ENCODE measurements around the gene DDX46. TPM values are rescaled to one million over a fixed set of nuclear protein-coding genes. Genes with fewer than 3 reads are reported as not detected.
"Not testable (repeated sequence)": the region's sequence is repeated elsewhere in the genome, so short reads cannot be mapped to it uniquely, and the experiment has no call there.

The DDX46 gene
- total and polyA plus RNA-seq, 2 donors (not counting 1 experiment from before 2014, with no cell fraction given), result 15.4 to 80.9 TPM

DNA sequence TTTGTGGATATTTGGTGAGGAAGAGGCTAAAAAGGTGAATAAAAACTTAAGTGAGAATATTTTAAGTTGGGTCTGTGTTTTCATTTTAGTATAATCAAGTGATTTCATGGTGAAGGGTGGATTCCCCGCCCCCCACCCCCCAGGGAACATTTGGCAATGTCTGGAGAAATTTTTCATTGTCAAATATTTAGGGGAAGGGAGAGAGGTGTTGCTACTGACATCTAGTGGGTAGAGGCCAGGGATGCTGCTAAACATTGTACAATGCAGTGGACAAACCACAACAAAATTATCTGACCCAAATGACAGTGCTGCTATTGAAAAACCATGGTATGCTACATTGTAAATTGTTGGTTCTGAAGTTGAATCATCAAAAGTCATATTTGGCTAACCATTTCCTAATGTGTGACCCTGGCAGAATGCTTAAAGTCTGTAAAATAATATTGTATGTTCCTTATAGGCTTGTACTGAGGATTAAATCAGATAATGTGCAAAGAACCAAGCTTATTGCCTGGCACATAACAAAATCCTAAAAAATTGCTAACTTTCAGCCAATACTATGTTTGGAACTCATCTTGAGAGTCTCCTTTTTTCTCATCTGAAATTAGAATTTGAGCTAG is 92.8 kb downstream of the DDX46 start:
- peaks cover 77% of the 10 kb centered on the region for H3K79me2 ChIP-seq (ENCODE audit: control insufficient read depth, insufficient read depth, low read length)
- Mint-ChIP-seq H3K27me3 (no peaks in the 10 kb centered on the region), H3K4me3 (no peak overlapping the region), H3K9me3 (ENCODE audit: insufficient read depth) (no peaks in the 10 kb centered on the region), H3K27ac (no peak overlapping the region), H3K4me1 (peaks cover 25% of the 10 kb centered on the region)
- ATAC-seq (ENCODE audit: low read depth) (no peak), DNase-seq (peak; percentile 26)
- H2AFZ ChIP-seq (ENCODE audit: insufficient read depth, low read depth, low read length, poor library complexity, severe bottlenecking), result no peak overlapping the region
- H3K27ac ChIP-seq (ENCODE audit: low read length in 2 of 2), result peak overlapping the region in 1 of 2 donors; percentile 3
- TF ChIP-seq EZH2 (IDR thresholded peaks at IDR 0.05; ENCODE audit: borderline replicate concordance, insufficient read depth, low read depth, low read length, poor library complexity, severe bottlenecking), result no peak
- TF ChIP-seq, protein P1, sequence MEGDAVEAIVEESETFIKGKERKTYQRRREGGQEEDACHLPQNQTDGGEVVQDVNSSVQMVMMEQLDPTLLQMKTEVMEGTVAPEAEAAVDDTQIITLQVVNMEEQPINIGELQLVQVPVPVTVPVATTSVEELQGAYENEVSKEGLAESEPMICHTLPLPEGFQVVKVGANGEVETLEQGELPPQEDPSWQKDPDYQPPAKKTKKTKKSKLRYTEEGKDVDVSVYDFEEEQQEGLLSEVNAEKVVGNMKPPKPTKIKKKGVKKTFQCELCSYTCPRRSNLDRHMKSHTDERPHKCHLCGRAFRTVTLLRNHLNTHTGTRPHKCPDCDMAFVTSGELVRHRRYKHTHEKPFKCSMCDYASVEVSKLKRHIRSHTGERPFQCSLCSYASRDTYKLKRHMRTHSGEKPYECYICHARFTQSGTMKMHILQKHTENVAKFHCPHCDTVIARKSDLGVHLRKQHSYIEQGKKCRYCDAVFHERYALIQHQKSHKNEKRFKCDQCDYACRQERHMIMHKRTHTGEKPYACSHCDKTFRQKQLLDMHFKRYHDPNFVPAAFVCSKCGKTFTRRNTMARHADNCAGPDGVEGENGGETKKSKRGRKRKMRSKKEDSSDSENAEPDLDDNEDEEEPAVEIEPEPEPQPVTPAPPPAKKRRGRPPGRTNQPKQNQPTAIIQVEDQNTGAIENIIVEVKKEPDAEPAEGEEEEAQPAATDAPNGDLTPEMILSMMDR (IDR thresholded peaks at IDR 0.05), result peak; percentile 42
- no peaks in the 10 kb centered on the region for H3K9me3 ChIP-seq (ENCODE audit: control extremely low read depth in 1 of 3, control insufficient read depth in 2 of 3, insufficient read depth in 1 of 3, low read length in 2 of 3)
- intact Hi-C loops (cut with micrococcal nuclease), result no loop called here
- no CpG with 5 or more reads among the region's 1 CpG for WGBS (ENCODE audit: insufficient coverage)
- no peak overlapping the region for H3K4me2 ChIP-seq (replicated peaks; ENCODE audit: low read depth, low read length, poor library complexity, severe bottlenecking)
- no peak overlapping the region for H3K9ac ChIP-seq (ENCODE audit: low read length)
- H4K20me1 ChIP-seq (ENCODE audit: control insufficient read depth, insufficient read depth, low read length, poor library complexity, severe bottlenecking), result peaks cover 11% of the 10 kb centered on the region
- H3K4me3 ChIP-seq (ENCODE audit: control extremely low read depth in 1 of 5, extremely low read depth in 1 of 5, insufficient read depth in 1 of 5, low read depth in 2 of 5, low read length in 4 of 5), result no peak overlapping the region
- no peaks in the 10 kb centered on the region for H3K27me3 ChIP-seq (replicated peaks in 1 of 4; ENCODE audit: control extremely low read depth in 1 of 4, control insufficient read depth in 3 of 4, insufficient read depth in 4 of 4, low read length in 3 of 4)
- H3K36me3 ChIP-seq (replicated peaks in 1 of 2; ENCODE audit: control extremely low read depth in 1 of 2, control insufficient read depth in 1 of 2, extremely low read depth in 1 of 2, insufficient read depth in 2 of 2, low read length in 1 of 2), result peaks cover 1 to 24% of the 10 kb centered on the region in 2 experiments
- peaks cover 12 to 15% of the 10 kb centered on the region in 2 donors for H3K4me1 ChIP-seq (ENCODE audit: control insufficient read depth in 2 of 2, insufficient read depth in 2 of 2, low read length in 2 of 2)
- ChIA-PET CTCF (interaction anchor here (0.7 to 1.6 kb wide), 8 partner anchors 9 to 894 kb away, joined by 3 to 4 read pairs (median 3); partner anchors contain the start of genes CAMLG and PCBD2), POLR2A (interaction anchor here (0.9 kb wide), 1 partner anchor 701 kb away, joined by 5 read pairs; no protein-coding TSS in a partner anchor)

GRCh38 chr5:134856465-134856864 is 97.9 kb downstream of the DDX46 start:
- H3K4me1 Mint-ChIP-seq; H3K4me2 ChIP-seq (replicated peaks; ENCODE audit: low read depth, low read length, poor library complexity, severe bottlenecking); H3K27ac ChIP-seq (ENCODE audit: low read length in 2 of 2); intact Hi-C loops (cut with micrococcal nuclease); ATAC-seq (ENCODE audit: low read depth); POLR2A ChIA-PET; H3K4me3 Mint-ChIP-seq; H3K9me3 Mint-ChIP-seq (ENCODE audit: insufficient read depth); H3K9ac ChIP-seq (ENCODE audit: low read length); H3K4me3 ChIP-seq (ENCODE audit: control extremely low read depth in 1 of 5, extremely low read depth in 1 of 5, insufficient read depth in 1 of 5, low read depth in 2 of 5, low read length in 4 of 5); H3K9me3 ChIP-seq (ENCODE audit: control extremely low read depth in 1 of 3, control insufficient read depth in 2 of 3, insufficient read depth in 1 of 3, low read length in 2 of 3); DNase-seq; H2AFZ ChIP-seq (ENCODE audit: insufficient read depth, low read depth, low read length, poor library complexity, severe bottlenecking); H3K27ac Mint-ChIP-seq; H3K27me3 ChIP-seq (replicated peaks in 1 of 4; ENCODE audit: control extremely low read depth in 1 of 4, control insufficient read depth in 3 of 4, insufficient read depth in 4 of 4, low read length in 3 of 4); H3K27me3 Mint-ChIP-seq; H3K4me1 ChIP-seq (ENCODE audit: control insufficient read depth in 2 of 2, insufficient read depth in 2 of 2, low read length in 2 of 2); H4K20me1 ChIP-seq (ENCODE audit: control insufficient read depth, insufficient read depth, low read length, poor library complexity, severe bottlenecking): not testable (repeated sequence)
- peaks cover 1 to 39% of the 10 kb centered on the region in 2 experiments for H3K36me3 ChIP-seq (replicated peaks in 1 of 2; ENCODE audit: control extremely low read depth in 1 of 2, control insufficient read depth in 1 of 2, extremely low read depth in 1 of 2, insufficient read depth in 2 of 2, low read length in 1 of 2)
- CTCF ChIA-PET, result interaction anchor here (1.2 kb wide), 1 partner anchor 48 kb away, joined by 4 read pairs; the partner anchor contains the start of gene PCBD2
- peaks cover 31% of the 10 kb centered on the region for H3K79me2 ChIP-seq (ENCODE audit: control insufficient read depth, insufficient read depth, low read length)
- no CpG with 5 or more reads among the region's 7 CpGs for WGBS (ENCODE audit: insufficient coverage)
